ENCODE data around the gene CKAP5.

CKAP5 gene

GRCh38 chr11:46879056-46879585, 33.0 kb upstream of the CKAP5 start:
- H3K27ac ChIP-seq (ENCODE audit: extremely low read depth, low read depth, low read length) = no peak overlapping the region
- no peaks in the 10 kb centered on the region for H3K4me1 ChIP-seq (ENCODE audit: control insufficient read depth, insufficient read depth, low read length)
- ChIA-PET CTCF (interaction anchor here (0.9 kb wide), 1 partner anchor 274 kb away, joined by 3 read pairs; no protein-coding TSS in a partner anchor), POLR2A (no interaction called here)
- no peak for TF ChIP-seq ZNF37A (tag by site-specific recombination; IDR thresholded peaks at IDR 0.05)
- no peak for TF ChIP-seq ZNF433 (tag by site-specific recombination; IDR thresholded peaks at IDR 0.05; ENCODE audit: low read depth)
- TF ChIP-seq EGR2 (tag by site-specific recombination; IDR thresholded peaks at IDR 0.05; ENCODE audit: low read depth) = no peak
- no peak for TF ChIP-seq SP3 (tag by site-specific recombination; IDR thresholded peaks at IDR 0.05)
- no peak for TF ChIP-seq ZNF529 (tag by site-specific recombination; IDR thresholded peaks at IDR 0.05; ENCODE audit: insufficient replicate concordance)
- no peak overlapping the region for H3K4me3 ChIP-seq (ENCODE audit: low read depth, low read length)
- peaks cover 6 to 72% of the 10 kb centered on the region in 2 experiments; a peak in 2 of 3 replicates for H3K36me3 ChIP-seq (ENCODE audit: control insufficient read depth in 2 of 2, insufficient read depth in 1 of 2, low read length in 2 of 2)
- no peaks in the 10 kb centered on the region for H3K9me3 ChIP-seq (ENCODE audit: control insufficient read depth, insufficient read depth, low read depth, low read length)

GRCh38 chr11:46877580-46877979, 31.5 kb upstream of the CKAP5 start:
- H3K27ac ChIP-seq (ENCODE audit: extremely low read depth, low read depth, low read length) = no peak overlapping the region
- peaks cover 6 to 76% of the 10 kb centered on the region in 2 experiments; a peak in 2 of 3 replicates for H3K36me3 ChIP-seq (ENCODE audit: control insufficient read depth in 2 of 2, insufficient read depth in 1 of 2, low read length in 2 of 2)
- H3K9me3 ChIP-seq (ENCODE audit: control insufficient read depth, insufficient read depth, low read depth, low read length) = no peaks in the 10 kb centered on the region
- ChIA-PET POLR2A (no interaction called here), CTCF (interaction anchor here (1.1 kb wide), 1 partner anchor 277 kb away, joined by 4 read pairs; no protein-coding TSS in a partner anchor)
- TF ChIP-seq ZSCAN30 (tag by site-specific recombination; IDR thresholded peaks at IDR 0.05) = no peak
- TF ChIP-seq ZNF624 (tag by site-specific recombination; IDR thresholded peaks at IDR 0.05) = no peak
- no peak for TF ChIP-seq ZBTB11 (tag by site-specific recombination; conservative IDR thresholded peaks at IDR 0.05; ENCODE audit: low read depth)
- TF ChIP-seq ZNF596 (tag by site-specific recombination; IDR thresholded peaks at IDR 0.05) = no peak
- no peak for TF ChIP-seq ZBTB8A (tag by site-specific recombination; IDR thresholded peaks at IDR 0.05)
- TF ChIP-seq ZNF404 (tag by site-specific recombination; IDR thresholded peaks at IDR 0.05) = no peak
- TF ChIP-seq ZBTB49 (tag by site-specific recombination; IDR thresholded peaks at IDR 0.05; ENCODE audit: low read depth) = no peak
- TF ChIP-seq HOXC10 (CRISPR knock-in tag; IDR thresholded peaks at IDR 0.05) = no peak
- H3K4me1 ChIP-seq (ENCODE audit: control insufficient read depth, insufficient read depth, low read length) = no peaks in the 10 kb centered on the region
- no peak overlapping the region for H3K4me3 ChIP-seq (ENCODE audit: low read depth, low read length)

- no peak overlapping the region for H3K27ac ChIP-seq (ENCODE audit: extremely low read depth, low read depth, low read length)
- TF ChIP-seq ZNF639 (tag by site-specific recombination; IDR thresholded peaks at IDR 0.05) (no peak), ZNF292 (tag by site-specific recombination; IDR thresholded peaks at IDR 0.05; ENCODE audit: borderline replicate concordance, low read depth) (no peak), ZNF426 (tag by site-specific recombination; IDR thresholded peaks at IDR 0.05) (no peak), ZNF394 (tag by site-specific recombination; IDR thresholded peaks at IDR 0.05; ENCODE audit: borderline replicate concordance) (no peak), ZNF596 (tag by site-specific recombination; IDR thresholded peaks at IDR 0.05) (no peak), RBAK (tag by site-specific recombination; IDR thresholded peaks at IDR 0.05) (no peak), YY2 (tag by site-specific recombination; IDR thresholded peaks at IDR 0.05) (no peak), ZNF121 (tag by site-specific recombination; IDR thresholded peaks at IDR 0.05) (no peak), ZNF239 (tag by site-specific recombination; IDR thresholded peaks at IDR 0.05) (no peak), ZNF423 (tag by site-specific recombination; IDR thresholded peaks at IDR 0.05) (no peak), ZNF157 (tag by site-specific recombination; IDR thresholded peaks at IDR 0.05) (no peak)
- H3K9me3 ChIP-seq (ENCODE audit: control insufficient read depth, insufficient read depth, low read depth, low read length) = no peaks in the 10 kb centered on the region
- no peak overlapping the region for H3K4me3 ChIP-seq (ENCODE audit: low read depth, low read length)
- POLR2A ChIA-PET = no interaction called here
- no peaks in the 10 kb centered on the region for H3K4me1 ChIP-seq (ENCODE audit: control insufficient read depth, insufficient read depth, low read length)
- CTCF ChIA-PET = interaction anchor here (0.6 to 1.1 kb wide), 2 partner anchors 278 to 400 kb away, joined by 4 to 6 read pairs; no protein-coding TSS in a partner anchor
- peaks cover 6 to 79% of the 10 kb centered on the region in 2 experiments; a peak in 2 of 3 replicates for H3K36me3 ChIP-seq (ENCODE audit: control insufficient read depth in 2 of 2, insufficient read depth in 1 of 2, low read length in 2 of 2)
Measured at GRCh38 chr11:46876471-46876870, 30.4 kb upstream of the CKAP5 start.

Data from HEK293 (cell line).